HT-29 (cell line): ENCODE measurements around the gene PRRT4. TPM values are rescaled to one million over a fixed set of nuclear protein-coding genes. Genes with fewer than 3 reads are reported as not detected.

Source experiments
- DNase-seq: peaks from one replicate; pipeline ENCODE4 v3.0.0-alpha.2; 2015; ENCODE audit warnings: low spot score
- total RNA-seq: library from RNA; depleted of rRNA; stranded (reverse); fragments of >200 nt; shearing (Covaris generic); gene quantifications from 2 replicates; pipeline ENCODE4 v1.2.3, GENCODE V29; 2014

PRRT4 gene
- total RNA-seq, 1 experiment from 2014 or later = not detected

DNA sequence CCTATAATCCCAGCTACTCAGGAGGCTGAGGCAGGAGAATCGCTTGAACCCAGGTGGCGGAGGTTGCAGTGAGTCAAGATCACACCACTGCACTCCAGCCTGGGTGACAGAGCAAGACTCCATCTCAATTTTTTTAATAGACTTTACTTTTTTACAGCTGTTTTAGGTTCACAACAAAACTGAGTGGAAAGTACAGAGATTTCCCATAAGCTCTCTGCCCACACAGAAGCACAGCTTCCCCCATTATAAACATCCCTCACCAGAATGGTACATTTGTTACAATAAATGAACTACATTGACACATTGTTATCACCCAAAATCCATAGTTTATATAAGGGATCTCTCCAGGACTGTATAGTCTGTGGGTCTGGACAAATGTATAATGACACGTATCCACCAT, 14.6 kb upstream of the PRRT4 start:
- DNase-seq = no peak

DNA sequence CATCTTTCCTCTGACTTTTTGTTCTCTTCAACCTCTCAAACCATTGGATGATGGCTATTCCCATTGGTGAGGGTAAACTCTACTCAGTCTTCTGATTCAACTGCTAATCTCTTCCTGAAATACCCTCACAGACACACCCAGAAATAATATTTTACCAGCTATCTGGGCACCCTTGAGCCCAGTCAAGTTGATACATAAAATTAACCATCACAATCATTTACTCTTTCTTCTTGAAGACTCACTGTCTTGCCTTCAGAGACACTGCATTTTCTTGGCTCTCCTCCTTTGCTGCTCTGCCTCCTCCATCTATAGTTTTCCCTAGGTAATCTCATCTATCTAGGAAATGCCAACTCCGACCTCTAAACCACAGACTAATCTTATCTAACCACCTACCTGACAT, 12.6 kb upstream of the PRRT4 start:
- DNase-seq = no peak

DNA sequence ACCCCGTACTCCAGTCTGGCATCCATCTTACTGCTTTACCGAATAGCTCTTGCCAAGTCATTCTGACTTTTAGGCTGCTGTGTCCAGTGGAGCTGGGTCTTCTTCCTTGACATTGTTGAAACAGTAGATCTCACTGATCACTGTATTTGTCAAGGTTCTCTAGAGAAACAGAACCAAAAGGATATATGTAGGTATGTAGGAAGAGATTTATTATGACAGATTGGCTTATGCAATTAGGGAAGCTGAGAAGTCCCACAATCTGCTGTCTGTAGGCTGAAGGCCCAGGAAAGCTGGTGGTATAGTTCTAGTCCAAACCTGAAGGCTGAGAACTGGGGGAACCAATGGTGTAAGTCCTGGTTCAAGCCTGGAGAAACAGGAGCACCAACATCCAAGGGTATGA, 12.1 kb upstream of the PRRT4 start:
- DNase-seq = no peak

DNA sequence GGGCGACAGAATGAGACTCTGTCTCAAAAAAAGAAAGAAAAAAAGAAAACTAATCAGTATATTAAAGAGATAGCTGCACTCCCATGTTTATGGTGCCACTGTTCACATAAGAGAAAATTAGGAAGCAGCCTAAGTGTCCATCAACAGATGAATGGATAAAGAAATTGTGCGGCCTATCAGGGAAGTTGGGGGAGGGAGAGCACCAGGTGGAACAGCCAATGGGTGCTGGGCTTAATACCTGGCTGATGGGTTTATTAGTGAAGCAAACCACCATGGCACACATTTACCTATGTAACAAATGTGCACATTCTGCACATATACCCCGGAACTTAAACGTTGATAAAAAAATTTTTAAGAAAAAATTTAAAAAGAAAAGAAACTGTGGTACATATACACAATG, 9.0 kb upstream of the PRRT4 start:
- DNase-seq = no peak

DNA sequence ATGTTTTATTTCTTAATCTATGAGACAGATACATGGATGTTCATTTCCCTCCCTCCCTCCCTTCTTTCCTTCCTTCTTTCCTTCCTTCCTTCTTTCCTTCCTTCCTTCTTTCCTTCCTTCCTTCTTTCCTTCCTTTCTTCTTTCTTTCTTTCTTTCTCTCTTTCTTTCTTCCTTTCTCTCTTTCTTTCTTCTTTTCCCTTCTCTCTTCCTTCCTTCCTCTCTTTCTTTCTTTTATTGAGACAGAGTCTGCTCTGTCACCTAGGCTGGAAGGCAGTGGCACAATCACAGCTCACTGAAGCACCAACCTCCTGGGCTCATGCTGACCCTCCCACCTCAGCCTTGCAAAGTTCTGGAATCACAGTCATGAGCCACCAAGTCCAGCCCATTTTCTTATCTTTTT, 5.5 kb upstream of the PRRT4 start:
- no peak for DNase-seq

DNA sequence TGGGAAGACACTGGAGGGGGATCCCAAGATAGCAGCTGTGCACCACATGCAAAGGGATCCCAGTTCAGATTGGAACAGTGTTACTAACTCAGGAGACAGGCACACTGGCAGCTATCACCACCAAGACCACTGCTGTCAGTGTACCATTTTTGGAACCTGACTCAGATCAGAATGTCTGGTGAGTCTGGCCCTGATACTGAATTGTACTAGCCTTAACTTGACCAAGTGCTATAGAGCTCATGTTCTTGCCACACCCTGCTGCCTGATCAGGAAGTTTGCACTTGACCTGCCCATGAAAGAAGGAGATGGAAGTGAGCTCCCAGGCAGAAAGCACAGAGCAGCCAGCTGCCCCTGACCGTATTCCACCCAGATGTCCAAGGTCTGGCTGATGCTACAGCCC, 4.8 kb upstream of the PRRT4 start:
- no peak for DNase-seq

DNA sequence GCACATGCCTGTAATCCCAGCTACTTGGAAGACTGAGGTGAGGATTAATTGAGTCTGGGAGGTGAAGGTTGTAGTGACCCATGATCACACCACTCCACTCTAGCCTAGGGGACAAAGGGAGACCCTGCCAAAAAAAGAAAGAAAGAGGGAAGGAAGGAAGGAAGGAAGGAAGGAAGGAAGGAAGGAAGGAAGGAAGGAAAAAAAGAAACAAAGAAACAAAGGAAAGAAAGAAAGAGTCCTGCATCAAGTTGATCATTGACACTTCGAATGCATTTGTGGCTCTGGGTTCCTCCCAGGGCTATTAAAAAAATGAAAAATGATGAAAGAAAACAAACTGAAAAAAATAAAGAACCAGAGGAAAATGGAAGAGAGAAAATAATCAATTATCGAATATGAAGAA, 3.9 kb upstream of the PRRT4 start:
- DNase-seq = no peak

DNA sequence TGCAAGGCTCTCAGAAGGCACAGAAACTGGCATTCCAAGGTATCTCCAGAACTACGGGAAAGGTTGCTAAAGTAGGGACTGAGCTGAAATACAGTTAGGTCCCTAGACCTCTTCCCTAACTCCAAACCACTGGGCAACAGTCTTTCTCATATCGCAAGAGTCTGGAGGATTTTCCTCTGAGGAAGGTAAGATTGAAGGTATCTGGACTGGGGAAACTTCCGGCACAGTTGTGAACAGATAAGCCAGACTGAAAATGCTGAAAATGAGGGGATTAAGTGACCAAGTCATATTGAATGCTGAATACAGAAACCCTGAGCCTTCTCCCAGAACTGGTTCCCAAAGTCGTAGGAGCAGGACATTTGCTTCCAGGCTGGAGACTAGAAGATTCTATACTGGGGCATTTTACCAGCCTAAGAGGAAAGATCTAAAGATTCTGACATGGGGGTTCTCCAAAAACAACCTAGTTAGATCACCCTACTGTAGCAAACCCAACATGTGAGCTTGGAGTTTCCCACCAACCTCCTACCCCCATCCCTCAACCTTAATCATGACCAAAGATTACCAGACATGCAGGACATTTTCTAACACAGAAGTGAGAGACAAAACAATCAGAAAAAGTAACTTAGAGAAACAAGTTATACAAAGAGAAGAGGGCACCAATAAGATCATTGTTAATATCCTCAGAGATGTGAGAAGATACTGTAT, 2.8 kb upstream of the PRRT4 start:
- no peak for DNase-seq

DNA sequence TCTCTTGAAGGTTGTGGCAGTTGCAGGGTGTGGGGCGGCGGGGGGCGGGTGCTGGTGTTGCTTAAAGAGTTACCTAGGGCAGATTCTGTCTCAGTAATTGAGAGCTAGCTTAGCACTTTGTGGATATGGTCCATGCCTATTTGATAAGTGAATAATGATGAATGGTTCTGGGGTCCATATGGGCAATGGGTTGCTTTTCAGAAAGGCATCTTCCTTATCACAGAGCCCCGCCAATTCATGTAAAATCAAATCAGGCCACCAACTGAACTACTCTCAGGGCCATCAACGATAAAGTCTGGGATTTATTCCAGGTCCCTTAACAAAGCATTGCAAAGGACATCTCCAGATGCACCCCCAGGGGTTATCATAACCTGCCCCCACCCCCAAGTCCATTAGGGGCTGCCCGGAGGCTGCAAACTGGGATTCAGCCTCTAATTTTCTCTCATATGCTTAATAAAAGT, 1.8 kb upstream of the PRRT4 start:
- no peak for DNase-seq

DNA sequence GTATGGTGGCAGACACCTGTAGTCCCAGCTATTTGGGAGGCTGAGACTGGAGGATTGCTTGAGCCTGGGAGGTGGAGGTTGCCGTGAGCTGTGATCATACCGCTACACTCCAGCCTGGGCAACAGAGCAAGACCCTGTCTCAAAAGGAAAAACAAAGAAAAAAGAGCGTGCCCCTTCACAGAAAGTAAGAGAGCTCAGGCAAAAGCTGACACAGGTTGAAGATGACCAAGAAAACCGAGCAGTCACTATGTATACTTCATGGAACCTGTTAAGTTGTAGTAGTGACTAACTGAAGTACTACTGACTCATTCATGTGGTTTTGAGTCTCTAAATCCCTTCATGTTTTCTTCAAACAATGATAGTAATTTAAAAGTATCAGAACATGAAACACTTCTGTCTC, 1.2 kb upstream of the PRRT4 start:
- DNase-seq = no peak

DNA sequence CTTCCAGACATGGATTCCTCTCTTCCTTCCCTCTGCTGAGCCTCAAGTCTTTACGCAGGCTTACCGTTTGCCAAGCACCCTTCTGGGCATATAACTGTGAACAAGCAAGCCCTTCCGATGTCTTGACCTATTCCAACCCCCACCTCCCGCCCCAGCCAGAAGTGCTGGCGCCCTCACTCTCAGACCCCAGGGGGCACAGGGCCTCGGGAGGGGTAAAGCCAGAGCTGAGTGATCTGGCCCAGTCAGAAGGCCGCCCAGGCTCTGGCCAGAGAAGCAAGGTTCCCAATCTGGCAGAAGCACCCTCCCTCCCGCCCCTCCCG, 1.2 kb downstream of the PRRT4 start:
- DNase-seq = no peak

DNA sequence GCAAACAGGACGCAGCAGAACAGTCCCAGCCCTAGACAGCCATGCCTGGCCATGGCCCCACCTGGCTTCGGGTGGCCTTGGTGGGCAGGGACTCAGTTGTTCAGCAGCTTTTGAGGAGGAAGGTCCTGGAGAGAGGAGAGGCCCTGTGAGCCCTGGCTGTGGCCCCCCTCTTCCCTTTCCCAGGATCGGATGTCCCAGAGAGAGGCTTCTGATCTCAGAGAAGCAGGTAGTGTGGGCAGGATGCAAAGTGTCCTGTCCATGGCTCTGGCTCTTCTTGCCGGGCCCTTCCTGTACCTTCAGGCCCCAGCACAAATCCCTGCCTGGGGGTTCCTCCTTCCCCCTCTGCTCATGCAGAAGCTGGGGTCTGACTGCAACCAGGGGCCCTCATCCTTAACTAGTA, 1.6 kb downstream of the PRRT4 start:
- DNase-seq = no peak

DNA sequence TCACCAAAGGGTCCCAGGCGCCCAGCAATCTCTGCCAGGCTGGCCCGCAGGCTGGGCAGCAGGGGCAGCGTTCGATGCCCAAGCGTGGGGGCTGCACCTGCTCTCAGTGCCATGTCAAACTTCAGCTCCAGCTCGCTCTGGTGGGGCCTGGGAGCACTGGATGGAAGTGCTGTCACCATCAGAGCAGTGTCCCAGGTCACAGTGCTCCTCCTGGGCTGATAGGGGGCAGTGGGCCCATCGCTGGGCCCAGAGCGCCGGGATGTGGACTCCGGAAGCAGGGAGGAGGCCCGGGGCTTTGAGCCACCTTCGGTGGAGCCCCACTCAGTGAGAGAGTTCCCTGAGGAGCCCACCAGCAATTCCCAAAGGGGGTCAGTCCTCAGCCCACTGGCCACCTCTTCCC, 2.2 kb downstream of the PRRT4 start:
- DNase-seq = no peak

DNA sequence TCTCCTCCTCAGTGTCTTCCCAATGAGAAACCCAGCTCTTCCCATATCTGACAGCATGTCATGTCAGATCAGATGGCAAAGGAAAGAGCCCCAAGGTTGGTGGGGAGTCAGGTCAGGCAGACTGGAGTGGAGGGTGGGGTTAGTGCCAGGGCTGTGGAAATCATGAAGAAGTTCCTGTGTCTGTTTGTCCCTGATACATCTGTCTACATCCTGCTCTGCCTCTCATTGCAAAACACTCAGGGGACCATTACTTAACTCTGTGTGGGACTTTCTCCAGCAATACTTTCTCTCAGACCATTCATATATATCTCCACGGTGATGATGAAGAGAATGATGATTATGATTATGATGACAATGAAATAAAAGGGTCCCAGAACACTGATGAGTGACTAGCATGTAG, 3.3 kb downstream of the PRRT4 start:
- no peak for DNase-seq

DNA sequence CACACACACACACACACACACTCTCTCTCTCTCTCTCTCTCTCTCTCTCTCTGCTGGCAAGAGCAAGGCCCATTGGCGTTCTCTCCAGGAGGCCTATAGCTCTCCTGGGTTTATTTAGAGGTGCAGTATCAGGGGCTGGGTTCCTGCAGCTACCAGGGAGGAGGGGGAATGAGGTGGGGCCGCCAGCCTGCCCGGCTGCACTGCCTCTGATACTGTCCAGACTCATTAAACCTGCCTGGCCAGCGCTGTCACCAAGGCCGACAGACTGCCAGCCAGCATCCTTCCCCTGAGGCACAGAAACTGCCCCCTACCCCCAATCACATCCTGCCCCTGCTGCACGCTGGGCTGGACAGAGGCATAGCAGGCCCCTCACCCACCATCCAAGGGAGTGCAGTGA, 4.3 kb downstream of the PRRT4 start:
- DNase-seq = no peak

DNA sequence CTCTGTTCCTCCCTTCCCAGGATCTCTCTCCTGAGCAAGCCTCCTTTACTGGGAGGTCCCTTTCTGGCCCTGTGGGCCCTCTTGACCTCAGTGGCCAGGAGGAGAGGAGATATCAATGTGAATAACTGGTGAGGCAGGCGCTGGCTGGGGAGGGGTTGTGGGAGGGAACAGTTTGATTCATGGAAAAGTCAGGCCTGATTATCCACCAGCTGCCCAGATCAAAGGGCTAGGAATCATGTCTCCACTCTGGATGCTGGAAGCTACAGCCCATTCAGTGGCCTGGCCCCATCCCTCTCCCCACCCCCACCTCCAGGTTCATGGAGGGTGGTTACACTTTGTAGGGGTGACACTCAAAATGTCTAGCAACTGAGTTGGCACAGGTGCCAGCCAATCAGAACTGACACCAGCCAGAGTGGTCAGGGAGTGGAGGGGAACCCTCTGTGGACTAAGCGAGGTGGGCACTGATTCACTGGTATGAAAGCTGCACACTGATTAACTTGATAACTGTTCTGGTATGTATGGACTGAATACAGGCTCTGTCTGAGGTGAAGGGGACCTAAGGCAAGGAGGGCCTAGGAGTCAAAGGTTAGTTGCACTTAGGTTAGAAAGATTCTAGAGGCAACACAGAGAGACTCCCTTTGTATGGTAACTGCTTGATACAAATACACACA, 4.8 kb downstream of the PRRT4 start:
- DNase-seq = no peak

DNA sequence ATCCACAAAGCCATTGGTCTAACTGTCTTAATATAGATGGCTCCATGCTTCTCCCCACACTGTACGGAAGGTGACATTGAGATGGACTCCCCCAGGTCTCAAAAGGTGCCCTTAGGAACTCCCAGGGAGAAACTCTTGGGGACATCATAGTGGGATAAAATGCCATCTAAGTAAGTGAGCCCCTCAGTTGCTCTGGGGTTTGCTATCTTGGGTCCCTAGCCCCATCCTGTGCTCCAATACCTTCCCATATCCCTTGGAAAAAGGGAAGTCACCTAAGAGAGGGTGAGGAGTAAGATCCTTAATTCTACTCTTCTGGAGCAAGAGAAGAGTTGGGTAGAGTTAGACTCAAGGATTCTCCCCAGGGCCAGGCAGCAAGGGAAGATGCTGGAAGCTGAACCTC, 7.9 kb downstream of the PRRT4 start:
- no peak for DNase-seq

DNA sequence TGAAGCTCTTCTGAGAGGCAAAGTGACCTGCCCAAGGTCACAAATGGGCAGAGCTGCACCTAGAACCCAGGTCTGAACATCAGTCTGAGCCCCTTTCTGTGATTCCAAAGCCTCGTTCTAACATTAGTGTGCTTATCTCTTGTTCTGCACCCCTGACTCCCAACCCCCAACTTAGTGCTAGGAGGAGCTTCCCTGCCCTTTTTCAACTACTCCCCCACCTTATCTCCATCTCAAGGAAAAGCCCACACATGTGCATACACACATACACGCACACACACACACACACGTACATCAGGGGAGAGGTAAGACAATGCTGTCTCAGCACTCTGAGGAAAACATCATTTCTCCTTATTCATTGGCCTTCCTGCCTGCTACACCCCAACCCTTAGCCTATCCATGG, 8.3 kb downstream of the PRRT4 start:
- DNase-seq = no peak

DNA sequence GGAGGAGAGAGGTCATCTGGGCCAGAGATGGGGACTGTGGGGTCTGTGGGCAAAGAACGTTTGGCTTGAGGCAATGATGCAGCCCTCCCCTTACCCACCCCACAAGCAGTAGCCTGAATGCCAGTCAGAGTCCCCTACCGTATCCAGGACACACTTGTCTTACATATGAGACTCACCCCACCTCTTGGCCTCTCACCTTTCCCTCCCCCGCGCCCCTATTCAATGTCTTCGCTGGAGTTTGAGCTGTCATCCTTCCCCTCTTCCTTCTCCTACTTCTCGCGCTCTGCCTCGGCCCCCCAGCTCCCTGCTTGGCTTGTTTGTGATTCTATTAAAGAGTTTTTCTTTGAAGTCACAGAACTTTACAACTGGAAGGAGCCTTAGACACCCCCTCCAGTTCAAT, 8.9 kb downstream of the PRRT4 start:
- no peak for DNase-seq

DNA sequence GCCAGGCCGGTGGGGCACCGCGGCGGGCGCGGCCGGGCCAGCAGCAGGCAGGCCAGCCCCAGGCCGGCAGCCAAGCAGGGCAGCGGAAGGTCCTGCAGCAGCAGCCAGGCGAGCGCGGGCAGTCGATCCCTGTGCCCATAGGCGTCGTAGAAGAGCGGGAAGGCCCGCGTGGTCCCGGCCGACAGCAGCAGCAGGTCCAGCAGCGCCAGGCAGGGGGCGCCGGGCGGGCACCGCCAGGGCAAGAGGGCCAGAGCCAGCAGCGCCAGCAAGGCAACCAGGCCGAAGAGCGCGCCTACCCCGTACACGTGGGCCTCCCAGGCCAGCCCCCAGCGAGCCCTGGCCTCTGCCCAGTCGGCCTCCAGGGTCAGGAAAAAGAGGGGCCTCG, 9.3 kb downstream of the PRRT4 start:
- DNase-seq = no peak

DNA sequence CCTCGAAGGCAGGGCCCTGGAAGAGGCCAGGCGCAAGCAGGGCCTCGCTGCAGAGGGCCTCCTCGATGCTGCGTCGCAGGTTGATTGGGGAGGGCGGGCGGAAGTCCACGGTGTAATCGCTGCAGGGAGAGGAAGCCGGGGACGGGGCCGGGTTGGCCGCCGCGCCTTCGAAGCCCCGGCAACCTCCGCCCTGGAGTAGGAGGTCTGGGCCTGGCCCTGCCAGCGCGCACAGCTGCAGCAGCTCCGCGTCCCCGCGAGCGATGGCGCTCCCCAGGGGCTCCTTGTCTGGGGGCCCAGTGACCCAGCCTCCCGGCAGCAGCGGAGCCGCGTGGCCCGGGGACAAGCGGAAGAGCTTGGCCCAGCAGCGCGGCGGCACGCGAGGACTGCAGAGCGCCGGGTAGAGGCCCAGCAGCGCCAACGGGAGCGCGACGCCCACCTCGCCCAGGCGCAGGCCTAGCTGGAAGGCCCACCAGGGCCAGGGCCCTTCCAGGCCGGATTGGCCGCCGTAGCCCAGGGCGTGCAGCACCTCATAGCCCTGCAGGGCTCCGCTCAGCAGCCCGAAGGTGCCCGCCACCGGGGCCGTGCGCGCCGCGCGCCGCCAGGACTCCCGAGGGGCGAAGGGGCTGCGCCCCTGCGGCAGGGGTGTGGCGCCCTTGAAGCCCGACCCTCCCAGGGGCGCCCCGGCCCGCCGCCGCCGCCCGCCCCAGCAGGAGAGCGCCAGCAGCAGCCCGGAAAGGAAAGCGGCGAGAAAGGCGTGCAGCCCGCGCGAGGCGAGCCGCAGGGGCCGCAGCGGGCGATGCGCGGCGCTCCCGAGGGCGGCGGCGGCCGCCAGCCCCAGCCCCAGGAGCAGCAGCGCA, 10.0 kb downstream of the PRRT4 start:
- no peak for DNase-seq

DNA sequence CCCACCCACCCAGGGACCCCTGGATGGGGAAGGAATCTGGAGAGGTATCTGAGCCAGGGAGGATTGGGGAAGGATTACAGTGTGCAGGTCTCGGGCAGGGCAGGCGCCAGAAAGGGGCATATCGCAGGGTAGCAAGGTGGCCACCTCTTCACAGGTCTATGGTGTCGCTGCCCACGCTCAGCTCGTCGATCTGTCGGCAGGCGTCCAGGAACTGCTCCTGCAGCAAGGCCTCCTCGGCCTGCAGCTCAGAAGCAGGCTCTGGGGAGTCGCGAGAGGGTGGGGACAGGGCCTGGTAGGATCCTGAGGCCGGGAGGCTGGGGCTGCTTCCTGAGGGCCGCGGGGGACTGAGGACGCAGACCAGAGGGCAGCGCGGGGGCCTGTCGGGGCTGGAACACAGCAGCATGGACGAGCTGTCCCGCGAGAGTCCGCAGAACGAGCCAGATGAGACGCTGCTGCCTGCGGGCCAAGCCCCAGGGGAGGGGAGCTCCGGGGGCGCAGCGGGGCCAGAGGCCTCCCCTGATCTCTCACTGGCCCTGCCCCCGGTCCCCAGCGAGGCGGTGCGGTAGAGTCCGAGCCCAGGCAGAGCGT, 10.7 kb downstream of the PRRT4 start:
- DNase-seq = no peak

DNA sequence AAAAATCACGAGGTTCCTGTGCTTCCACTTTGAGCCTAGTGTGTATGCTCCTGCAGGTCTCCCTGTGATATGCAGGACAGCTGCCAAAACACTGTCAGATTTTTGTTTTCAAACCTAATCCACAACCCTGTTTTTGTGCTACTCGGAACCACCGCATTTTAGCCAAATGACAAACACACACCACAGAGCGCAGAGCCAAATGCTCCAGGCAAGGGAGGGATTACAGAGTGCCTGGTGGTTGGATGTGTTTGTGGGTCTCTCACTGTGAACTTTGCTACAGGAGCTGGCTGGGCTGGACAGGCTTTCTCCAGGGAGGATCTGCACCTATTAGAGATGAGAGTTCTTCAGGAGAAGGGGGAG, 12.0 kb downstream of the PRRT4 start:
- no peak for DNase-seq
